VCaP (cell line): ENCODE data around the gene WNT6.

Experiments used
- H3K27ac ChIP-seq: fragments of 450-650 bp; 2 replicates; pipeline ENCODE4 v1.5.1; 2017
- CTCF ChIP-seq: fragments of 450-650 bp; conservative IDR thresholded peaks from 2 replicates; pipeline ENCODE4 v1.5.1; 2017; ENCODE audit warnings: mild to moderate bottlenecking, moderate library complexity

Gene WNT6

GRCh38 chr2:218885981-218886947, 26.7 kb downstream of the WNT6 start:
- H3K27ac ChIP-seq = no peak overlapping the region
- TF ChIP-seq CTCF = no peak

DNA sequence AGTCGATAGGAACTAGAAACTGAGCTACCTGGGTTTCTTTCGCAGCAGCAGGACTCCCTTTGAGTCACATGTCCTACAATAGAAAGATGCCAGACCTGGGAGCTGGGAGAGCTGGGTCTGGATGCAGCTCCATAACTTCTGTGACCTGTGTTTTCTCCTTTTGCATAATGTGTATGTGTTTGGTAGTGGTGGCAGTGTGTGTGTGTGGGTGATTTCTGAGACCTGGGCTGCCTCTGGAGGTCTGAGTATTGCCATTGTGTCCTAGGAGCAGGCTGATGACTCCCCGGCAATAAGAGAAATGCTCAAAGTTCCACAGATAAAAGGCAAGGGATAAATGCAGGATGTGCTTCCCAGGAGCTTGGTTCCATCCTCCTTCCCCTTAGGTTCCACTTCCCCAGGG, 27.5 kb downstream of the WNT6 start:
- H3K27ac ChIP-seq = no peak overlapping the region
- TF ChIP-seq CTCF = no peak

DNA sequence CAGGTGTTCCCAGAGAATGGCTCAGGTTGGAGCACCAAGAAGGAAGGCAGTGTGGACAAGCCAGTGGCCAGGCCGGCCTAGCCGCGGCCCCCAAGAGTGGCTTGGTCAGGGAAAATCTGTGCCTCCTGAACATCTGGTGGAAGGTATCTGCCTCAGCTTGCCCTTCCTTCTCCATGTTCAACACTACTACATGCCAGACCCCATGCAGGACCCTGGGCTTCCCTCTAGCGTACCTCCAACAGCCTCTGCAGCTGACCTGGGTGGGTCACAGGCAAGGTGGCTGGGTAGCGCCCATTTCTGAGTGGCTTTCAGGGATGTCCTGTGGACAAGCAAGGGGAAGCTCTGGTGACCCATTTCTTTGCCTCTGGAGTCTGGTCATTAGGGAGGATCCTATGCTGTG, 28.7 kb downstream of the WNT6 start:
- no peak for TF ChIP-seq CTCF
- H3K27ac ChIP-seq = no peak overlapping the region

- H3K27ac ChIP-seq = no peak overlapping the region
- TF ChIP-seq CTCF = no peak
Observed at GRCh38 chr2:218889937-218890336, 30.3 kb downstream of the WNT6 start.

- no peak overlapping the region for H3K27ac ChIP-seq
- TF ChIP-seq CTCF = no peak
Observed at GRCh38 chr2:218890369-218890768, 30.8 kb downstream of the WNT6 start.

GRCh38 chr2:218891275-218892135, 31.9 kb downstream of the WNT6 start:
- TF ChIP-seq CTCF = no peak
- no peak overlapping the region for H3K27ac ChIP-seq

DNA sequence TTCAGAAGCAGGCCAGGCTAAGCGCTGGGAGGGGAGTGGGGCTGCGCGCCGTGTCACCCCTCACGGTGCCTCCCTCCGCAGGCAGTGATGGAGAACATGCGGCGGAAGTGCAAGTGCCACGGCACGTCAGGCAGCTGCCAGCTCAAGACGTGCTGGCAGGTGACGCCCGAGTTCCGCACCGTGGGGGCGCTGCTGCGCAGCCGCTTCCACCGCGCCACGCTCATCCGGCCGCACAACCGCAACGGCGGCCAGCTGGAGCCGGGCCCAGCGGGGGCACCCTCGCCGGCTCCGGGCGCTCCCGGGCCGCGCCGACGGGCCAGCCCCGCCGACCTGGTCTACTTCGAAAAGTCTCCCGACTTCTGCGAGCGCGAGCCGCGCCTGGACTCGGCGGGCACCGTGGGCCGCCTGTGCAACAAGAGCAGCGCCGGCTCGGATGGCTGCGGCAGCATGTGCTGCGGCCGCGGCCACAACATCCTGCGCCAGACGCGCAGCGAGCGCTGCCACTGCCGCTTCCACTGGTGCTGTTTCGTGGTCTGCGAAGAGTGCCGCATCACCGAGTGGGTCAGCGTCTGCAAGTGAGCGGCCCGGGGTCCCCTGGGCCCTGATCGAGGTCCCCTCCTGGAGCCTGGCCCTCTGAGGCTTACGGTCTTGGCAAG, 33.2 kb downstream of the WNT6 start:
- TF ChIP-seq CTCF = peak; percentile 74
- H3K27ac ChIP-seq = peak overlapping the region; percentile 74
